Large intestine (tissue), 3 donors: ENCODE data around the gene DSCAML1. TPM values are rescaled to one million over a fixed set of nuclear protein-coding genes. Genes with fewer than 3 reads are reported as not detected.

ENCODE experiments used
- DNase-seq, 2 donors: peaks; one replicate each; pipeline versions ENCODE4 v3.0.0 to v3.0.0-alpha.2; 2013
- H3K27ac ChIP-seq: one replicate; pipeline ENCODE4 v1.5.1; 2013; ENCODE audit warnings: low read length
- H3K27me3 ChIP-seq: 2 replicates; pipeline ENCODE4 v1.6.1; 2013; ENCODE audit warnings: low read length; ENCODE audit not compliant: control insufficient read depth, insufficient read depth
- H3K36me3 ChIP-seq: 2 replicates; pipeline ENCODE4 v1.6.1; 2013; ENCODE audit warnings: low read length; ENCODE audit not compliant: control insufficient read depth, insufficient read depth
- H3K4me1 ChIP-seq: one replicate; pipeline ENCODE4 v1.6.1; 2013; ENCODE audit warnings: low read length; ENCODE audit not compliant: control insufficient read depth, insufficient read depth
- H3K4me3 ChIP-seq: one replicate; pipeline ENCODE4 v1.5.1; 2013; ENCODE audit warnings: low read length
- H3K9me3 ChIP-seq: one replicate; pipeline ENCODE4 v1.6.1; 2013; ENCODE audit warnings: mild to moderate bottlenecking, low read depth, low read length, moderate library complexity; ENCODE audit not compliant: control insufficient read depth
- WGBS: methylation state at CpG from one replicate; pipeline ENCODE4 v1.1.5; 2013; ENCODE audit warnings: low lambda C conversion rate; ENCODE audit not compliant: insufficient coverage; 5-methylcytosine and 5-hydroxymethylcytosine counted together
- polyA plus RNA-seq: library from polyadenylated mRNA; unstranded; fragments of 120-200 nt; gene quantifications from one replicate; pipeline ENCODE4 v1.2.1, GENCODE V29; 2013

Gene DSCAML1
- polyA plus RNA-seq, 1 donor, result 1.6 TPM

DNA sequence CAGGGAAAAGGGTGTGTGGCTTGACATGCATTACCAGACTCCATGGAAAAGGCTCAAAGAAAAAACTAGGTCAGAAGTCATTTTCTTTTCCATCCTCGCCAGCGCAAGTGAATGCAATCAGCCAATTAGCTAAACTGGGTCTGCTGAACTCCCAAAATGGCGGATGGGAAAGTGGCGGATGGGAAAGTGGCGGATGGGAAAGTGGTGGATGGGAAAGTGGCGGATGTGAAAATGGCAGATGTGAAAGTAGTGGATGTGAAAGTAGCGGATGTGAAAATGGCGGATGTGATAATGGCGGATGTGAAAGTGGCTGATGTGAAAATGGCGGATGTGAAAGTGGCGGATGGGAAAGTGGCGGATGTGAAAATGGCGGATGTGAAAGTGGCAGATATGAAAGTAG, 311.0 kb downstream of the DSCAML1 start:
- Histone ChIP-seq H3K27ac (no peak overlapping the region), H3K4me1 (no peaks in the 10 kb centered on the region), H3K9me3 (no peaks in the 10 kb centered on the region), H3K4me3 (no peak overlapping the region), H3K27me3 (no peaks in the 10 kb centered on the region), H3K36me3 (no peaks in the 10 kb centered on the region)
- DNase-seq, result no peak
- 97% methylated on average over 5 of the region's 13 CpGs for WGBS

DNA sequence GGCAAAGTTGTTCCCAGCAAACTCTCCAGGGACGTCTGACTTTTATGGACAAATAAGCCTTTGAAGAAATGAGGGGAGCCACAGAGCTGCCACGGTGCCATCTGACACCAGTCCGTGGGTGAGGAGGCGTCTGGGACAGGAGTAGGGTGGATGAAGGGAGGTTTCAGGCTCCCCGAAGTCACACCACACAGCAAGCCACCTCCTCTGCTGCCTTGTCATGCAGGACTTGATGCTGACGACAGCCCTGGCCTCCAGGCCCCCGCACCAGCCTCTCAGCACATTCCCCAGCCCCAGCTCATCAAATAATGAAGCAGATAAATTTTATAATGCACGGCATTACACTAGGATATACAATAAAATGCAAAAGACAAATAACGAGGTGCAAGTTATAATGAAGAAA, 312.9 kb downstream of the DSCAML1 start:
- H3K27ac ChIP-seq, result no peak overlapping the region
- 66% methylated on average over 2 of the region's 9 CpGs for WGBS
- no peak overlapping the region for H3K4me3 ChIP-seq
- H3K27me3 ChIP-seq, result no peaks in the 10 kb centered on the region
- no peaks in the 10 kb centered on the region for H3K4me1 ChIP-seq
- no peak for DNase-seq
- no peaks in the 10 kb centered on the region for H3K36me3 ChIP-seq
- no peaks in the 10 kb centered on the region for H3K9me3 ChIP-seq

GRCh38 chr11:117483372-117483771, 313.6 kb downstream of the DSCAML1 start:
- DNase-seq, result no peak
- H3K27ac ChIP-seq, result no peak overlapping the region
- WGBS, result no CpG with 5 or more reads among the region's 5 CpGs
- H3K27me3 ChIP-seq, result no peaks in the 10 kb centered on the region
- peaks cover 5% of the 10 kb centered on the region for H3K4me1 ChIP-seq
- H3K36me3 ChIP-seq, result no peaks in the 10 kb centered on the region
- H3K4me3 ChIP-seq, result no peak overlapping the region
- H3K9me3 ChIP-seq, result no peaks in the 10 kb centered on the region

DNA sequence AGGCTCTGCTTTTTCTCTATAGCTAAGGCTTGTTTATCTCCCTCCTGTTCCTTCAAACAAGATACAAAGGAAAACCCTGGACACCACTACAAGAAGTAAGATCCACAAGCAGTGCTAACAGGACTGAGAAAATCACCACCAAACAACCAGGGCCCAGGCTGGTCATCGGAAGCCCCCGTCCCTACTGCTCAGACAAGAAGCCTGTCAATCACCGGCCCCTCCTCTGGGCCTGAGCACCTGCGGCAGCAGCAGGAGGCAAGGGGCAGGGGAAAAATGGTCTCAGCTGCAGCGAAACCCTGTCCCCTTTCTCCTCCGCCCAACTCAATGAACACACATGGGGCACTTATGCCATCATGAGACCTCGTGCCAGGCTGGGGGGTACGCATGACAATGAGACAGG, 314.1 kb downstream of the DSCAML1 start:
- no peak overlapping the region for H3K27ac ChIP-seq
- H3K9me3 ChIP-seq, result no peaks in the 10 kb centered on the region
- H3K27me3 ChIP-seq, result no peaks in the 10 kb centered on the region
- H3K36me3 ChIP-seq, result no peaks in the 10 kb centered on the region
- peaks cover 5% of the 10 kb centered on the region for H3K4me1 ChIP-seq
- WGBS, result no CpG with 5 or more reads among the region's 8 CpGs
- no peak for DNase-seq
- no peak overlapping the region for H3K4me3 ChIP-seq

DNA sequence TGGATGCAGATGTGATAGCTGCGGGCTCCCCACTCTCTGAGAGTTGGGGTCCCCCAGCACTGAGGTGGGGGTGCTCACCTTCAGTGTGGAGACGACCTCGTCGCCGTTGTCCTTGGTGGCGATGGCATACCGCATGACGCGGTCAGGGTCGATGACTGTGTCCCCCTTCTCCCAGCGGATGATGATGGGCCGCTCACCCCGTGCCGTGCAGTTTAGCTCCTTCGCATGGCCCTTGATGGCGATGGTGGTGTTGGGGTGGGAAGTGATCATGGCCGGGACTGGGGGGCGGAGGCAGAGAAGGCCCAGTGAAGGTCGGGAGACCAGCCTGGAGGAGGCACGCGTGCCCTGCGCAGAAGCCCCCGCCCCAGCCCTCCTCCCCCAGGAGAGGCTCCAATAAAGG, 315.1 kb downstream of the DSCAML1 start:
- no peak for DNase-seq
- peaks cover 5% of the 10 kb centered on the region for H3K4me1 ChIP-seq
- WGBS, result no CpG with 5 or more reads among the region's 23 CpGs
- no peaks in the 10 kb centered on the region for H3K36me3 ChIP-seq
- H3K9me3 ChIP-seq, result no peaks in the 10 kb centered on the region
- H3K27me3 ChIP-seq, result no peaks in the 10 kb centered on the region
- H3K27ac ChIP-seq, result no peak overlapping the region
- no peak overlapping the region for H3K4me3 ChIP-seq

DNA sequence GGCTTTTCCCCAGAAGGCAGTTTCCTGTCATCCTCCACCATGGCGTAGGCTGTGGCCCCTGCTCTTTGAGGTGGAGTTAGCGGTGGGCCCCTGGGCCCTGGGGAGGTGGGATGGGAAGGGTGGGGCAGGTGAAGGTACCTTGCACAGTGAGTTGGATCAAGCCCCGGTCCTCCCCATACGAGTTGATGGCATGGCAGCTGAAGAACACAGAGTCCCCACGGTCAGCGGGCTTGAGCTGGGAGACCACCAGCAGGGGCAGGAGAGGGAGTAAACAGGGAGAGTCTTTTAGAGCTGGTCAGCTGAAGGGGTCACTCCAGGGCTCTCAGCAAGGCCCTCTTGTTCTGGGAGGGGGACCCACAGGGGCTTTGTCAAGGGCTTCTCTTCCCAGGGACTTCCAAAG, 316.0 kb downstream of the DSCAML1 start:
- no peaks in the 10 kb centered on the region for H3K36me3 ChIP-seq
- no CpG with 5 or more reads among the region's 6 CpGs for WGBS
- DNase-seq, result no peak
- H3K27ac ChIP-seq, result no peak overlapping the region
- no peaks in the 10 kb centered on the region for H3K27me3 ChIP-seq
- H3K4me3 ChIP-seq, result no peak overlapping the region
- peaks cover 5% of the 10 kb centered on the region for H3K4me1 ChIP-seq
- H3K9me3 ChIP-seq, result no peaks in the 10 kb centered on the region

DNA sequence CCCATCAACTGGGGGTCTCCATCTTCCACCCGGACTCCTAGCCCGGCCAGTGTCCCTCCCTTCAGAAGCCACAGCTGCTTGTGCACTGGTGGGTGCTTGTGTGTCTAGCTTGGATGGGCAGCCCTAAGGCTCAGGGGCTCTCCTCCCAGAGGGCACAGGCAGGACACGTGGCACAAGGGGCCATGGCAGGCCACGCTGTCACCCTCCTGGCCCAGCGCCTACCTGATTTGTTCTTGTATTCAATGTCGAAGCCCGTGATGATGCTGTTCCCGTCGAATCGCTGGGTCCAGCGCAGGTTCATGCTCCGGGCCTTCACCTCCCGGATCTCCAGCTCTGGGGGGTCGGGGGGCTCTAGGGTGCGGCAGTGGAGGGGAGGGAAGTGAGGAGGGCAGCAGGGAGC, 316.8 kb downstream of the DSCAML1 start:
- Histone ChIP-seq H3K36me3 (no peaks in the 10 kb centered on the region), H3K4me3 (no peak overlapping the region), H3K9me3 (no peaks in the 10 kb centered on the region), H3K27me3 (no peaks in the 10 kb centered on the region), H3K4me1 (peaks cover 5% of the 10 kb centered on the region), H3K27ac (no peak overlapping the region)
- WGBS, result no CpG with 5 or more reads among the region's 15 CpGs
- no peak for DNase-seq

GRCh38 chr11:117479372-117479771, 317.6 kb downstream of the DSCAML1 start:
- WGBS, result no CpG with 5 or more reads among the region's 8 CpGs
- H3K27me3 ChIP-seq, result no peaks in the 10 kb centered on the region
- H3K36me3 ChIP-seq, result no peaks in the 10 kb centered on the region
- H3K9me3 ChIP-seq, result no peaks in the 10 kb centered on the region
- peaks cover 5% of the 10 kb centered on the region for H3K4me1 ChIP-seq
- H3K27ac ChIP-seq, result no peak overlapping the region
- DNase-seq, result no peak
- H3K4me3 ChIP-seq, result no peak overlapping the region

- H3K4me1 ChIP-seq, result peaks cover 5% of the 10 kb centered on the region
- H3K27me3 ChIP-seq, result no peaks in the 10 kb centered on the region
- H3K36me3 ChIP-seq, result no peaks in the 10 kb centered on the region
- DNase-seq, result no peak
- no peak overlapping the region for H3K4me3 ChIP-seq
- WGBS, result no CpG with 5 or more reads among the region's 7 CpGs
- H3K9me3 ChIP-seq, result no peaks in the 10 kb centered on the region
- H3K27ac ChIP-seq, result no peak overlapping the region
Measured at GRCh38 chr11:117478926-117479325, 318.1 kb downstream of the DSCAML1 start.

GRCh38 chr11:117478126-117478860, 318.7 kb downstream of the DSCAML1 start:
- no peaks in the 10 kb centered on the region for H3K9me3 ChIP-seq
- H3K4me3 ChIP-seq, result no peak overlapping the region
- no peaks in the 10 kb centered on the region for H3K36me3 ChIP-seq
- no peak overlapping the region for H3K27ac ChIP-seq
- WGBS, result 20% methylated on average over 1 of the region's 13 CpGs
- H3K4me1 ChIP-seq, result peaks cover 5% of the 10 kb centered on the region
- peak; percentile 50 to 83 for DNase-seq
- H3K27me3 ChIP-seq, result no peaks in the 10 kb centered on the region

- no CpG with 5 or more reads among the region's 4 CpGs for WGBS
- peaks cover 5% of the 10 kb centered on the region for H3K4me1 ChIP-seq
Measured at GRCh38 chr11:117477721-117478120, 319.3 kb downstream of the DSCAML1 start.

More at GRCh38 chr11:117477721-117478120, 319.3 kb downstream of the DSCAML1 start:
- Histone ChIP-seq H3K27ac (no peak overlapping the region), H3K4me3 (no peak overlapping the region), H3K9me3 (no peaks in the 10 kb centered on the region), H3K36me3 (no peaks in the 10 kb centered on the region), H3K27me3 (no peaks in the 10 kb centered on the region)
- DNase-seq, result no peak
